ENCODE data around the gene DCLK2. TPM values are rescaled to one million over a fixed set of nuclear protein-coding genes. Genes with fewer than 3 reads are reported as not detected.

Gene DCLK2
- total and polyA plus RNA-seq, 2 of the 8 experiments (the other 6 are each of a cell fraction or from before 2014, with no cell fraction given), result 0.32 to 0.37 TPM

DNA sequence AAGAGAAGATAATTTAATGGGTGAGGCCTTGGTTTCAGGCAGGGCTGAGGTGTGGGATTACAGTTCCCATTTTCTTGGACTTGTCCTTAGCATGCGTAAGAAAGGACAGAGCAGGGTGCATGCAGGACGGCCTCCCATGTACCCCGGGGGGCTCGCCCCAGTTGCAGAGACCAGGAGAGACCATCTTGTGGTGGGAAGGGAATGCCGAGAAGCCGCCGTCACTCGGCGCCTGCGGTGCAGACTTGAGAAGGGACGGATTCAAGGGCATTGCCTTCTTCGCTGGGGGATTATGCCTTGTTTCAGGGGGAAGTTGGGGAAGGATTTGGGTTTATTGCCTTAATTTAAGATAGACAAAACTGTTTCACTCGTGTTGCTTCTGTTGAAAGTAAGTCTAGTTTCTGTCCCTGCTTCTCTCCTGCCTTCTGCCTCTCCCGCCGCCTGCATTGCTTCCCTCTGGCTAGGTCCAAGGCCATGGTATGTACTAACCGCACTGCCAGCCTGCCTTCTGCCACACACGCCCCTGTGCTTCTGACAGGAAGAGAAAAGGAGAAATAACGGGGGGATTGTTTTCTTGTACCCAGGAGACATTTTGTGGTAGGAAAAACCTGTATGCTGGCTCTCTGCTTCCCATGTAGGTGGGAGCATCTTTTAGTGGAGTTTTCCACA, 175.9 kb downstream of the DCLK2 start:
- no peak overlapping the region for H4K91ac ChIP-seq (replicated peaks; ENCODE audit: insufficient read length, low read length)
- no peak overlapping the region for H3K14ac ChIP-seq (ENCODE audit: insufficient read length)
- H4K20me1 ChIP-seq (replicated peaks in 1 of 2; ENCODE audit: control insufficient read depth in 1 of 2, insufficient read depth in 2 of 2, low read length in 2 of 2), result no peaks in the 10 kb centered on the region
- H3K56ac ChIP-seq (replicated peaks; ENCODE audit: insufficient read length, low read depth, low read length), result no peak overlapping the region
- H3K18ac ChIP-seq (ENCODE audit: extremely low read depth, low read length), result no peak overlapping the region
- H3K9me3 ChIP-seq (ENCODE audit: insufficient read depth in 2 of 2, low read depth in 1 of 2, low read length in 1 of 2), result no peaks in the 10 kb centered on the region
- no peak overlapping the region for H4K8ac ChIP-seq (ENCODE audit: extremely low read depth, insufficient read depth, low read length)
- 88% methylated on average over 18 of the region's 18 CpGs; no CpG with 5 or more reads in 1 of the 2 experiments for WGBS, 2 experiments (ENCODE audit: extremely low coverage in 1 of 2, insufficient coverage in 1 of 2, insufficient read length in 1 of 2, insufficient replicate concordance in 2 of 2, low coverage in 1 of 2, low lambda C conversion rate in 2 of 2, missing lambda C conversion rate in 1 of 2)
- H2BK5ac ChIP-seq (ENCODE audit: low read depth, low read length), result no peak overlapping the region
- peaks cover 0 to 8% (median 2%) of the 10 kb centered on the region in 4 experiments; a peak in 5 of 7 replicates for H3K4me1 ChIP-seq (replicated peaks in 1 of 4; ENCODE audit: control insufficient read depth in 3 of 4, insufficient read depth in 4 of 4, low read length in 3 of 4)
- no peak overlapping the region for H3K23ac ChIP-seq (ENCODE audit: insufficient read length)
- H3K4me2 ChIP-seq (ENCODE audit: insufficient read depth in 1 of 2, low read depth in 2 of 2, low read length in 2 of 2), result no peak overlapping the region
- H2BK12ac ChIP-seq (ENCODE audit: low read depth, low read length), result no peak overlapping the region
- H3K4ac ChIP-seq (replicated peaks; ENCODE audit: insufficient read length, low read depth, low read length), result no peak overlapping the region
- 0 out of 2 replicates have a peak overlapping the region, but pooled peaks have one; percentile 8 for H2AFZ ChIP-seq (ENCODE audit: low read length)
- ChIA-PET POLR2A (ENCODE audit: partially characterized antibody) (no interaction called here), CTCF (ENCODE audit: partially characterized antibody) (interaction anchor here (0.8 to 4.8 kb wide), 4 partner anchors 11 to 256 kb away, joined by 3 to 34 read pairs (median 3); no protein-coding TSS in a partner anchor)
- FAIRE-seq (no peak), DNase-seq (ENCODE audit: low read depth in 1 of 2, low spot score in 2 of 2) (no peak)
- H4K5ac ChIP-seq (ENCODE audit: insufficient read length, low read depth, low read length), result no peak overlapping the region
- no peak overlapping the region for H2BK15ac ChIP-seq (ENCODE audit: low read length)
- H2AK5ac ChIP-seq (ENCODE audit: low read depth, low read length), result no peak overlapping the region
- H3K79me2 ChIP-seq (ENCODE audit: control insufficient read depth in 1 of 2, insufficient read depth in 2 of 2, low read length in 2 of 2), result no peaks in the 10 kb centered on the region
- peaks cover 2% of the 10 kb centered on the region; the same call in 1 of the 2 replicates for H3K23me2 ChIP-seq (ENCODE audit: low read depth, low read length)
- H2BK120ac ChIP-seq (replicated peaks; ENCODE audit: low read depth, low read length), result no peak overlapping the region
- no peak overlapping the region for H2BK20ac ChIP-seq (ENCODE audit: low read length)
- H3K36me3 ChIP-seq (ENCODE audit: control insufficient read depth in 2 of 4, insufficient read depth in 4 of 4, low read length in 3 of 4), result no peaks in the 10 kb centered on the region
- H3K79me1 ChIP-seq (ENCODE audit: low read depth, low read length), result no peaks in the 10 kb centered on the region
- H3K4me3 ChIP-seq (ENCODE audit: extremely low read depth in 1 of 4, insufficient read depth in 2 of 4, low read depth in 3 of 4, low read length in 4 of 4), result no peak overlapping the region
- no peaks in the 10 kb centered on the region for H3K27me3 ChIP-seq (replicated peaks in 1 of 4; ENCODE audit: control insufficient read depth in 3 of 4, extremely low read depth in 1 of 4, insufficient read depth in 3 of 4, low read length in 3 of 4)
- no peak overlapping the region for H3K27ac ChIP-seq (ENCODE audit: low read depth, low read length)
- H3K9ac ChIP-seq (replicated peaks in 1 of 4; ENCODE audit: extremely low read depth in 1 of 4, low read depth in 3 of 4, low read length in 3 of 4), result no peak overlapping the region
- TF ChIP-seq SRF (IDR thresholded peaks at IDR 0.05; ENCODE audit: low read depth, low read length), result no peak
- TF ChIP-seq SP1 (IDR thresholded peaks at IDR 0.05; ENCODE audit: low read depth, low read length), result no peak
- no peak for TF ChIP-seq CBX8 (IDR thresholded peaks at IDR 0.05; ENCODE audit: borderline replicate concordance, low read depth, low read length)
- TF ChIP-seq POLR2AphosphoS5 (IDR thresholded peaks at IDR 0.05; ENCODE audit: low read depth, low read length), result no peak
- no peak for TF ChIP-seq SUZ12 (IDR thresholded peaks at IDR 0.05; ENCODE audit: low read length)
